GM18909 (cell line): ENCODE measurements around the gene SCTR.

Source experiments
- ATAC-seq: cut with Tn5 transposase; IDR thresholded peaks from one replicate; pipeline ENCODE4 v1.9.1; 2021; ENCODE audit warnings: mild to moderate bottlenecking; ENCODE audit not compliant: unreplicated experiment, poor library complexity

SCTR gene

GRCh38 chr2:119489232-119489952, 34.9 kb downstream of the SCTR start:
- no peak for ATAC-seq

DNA sequence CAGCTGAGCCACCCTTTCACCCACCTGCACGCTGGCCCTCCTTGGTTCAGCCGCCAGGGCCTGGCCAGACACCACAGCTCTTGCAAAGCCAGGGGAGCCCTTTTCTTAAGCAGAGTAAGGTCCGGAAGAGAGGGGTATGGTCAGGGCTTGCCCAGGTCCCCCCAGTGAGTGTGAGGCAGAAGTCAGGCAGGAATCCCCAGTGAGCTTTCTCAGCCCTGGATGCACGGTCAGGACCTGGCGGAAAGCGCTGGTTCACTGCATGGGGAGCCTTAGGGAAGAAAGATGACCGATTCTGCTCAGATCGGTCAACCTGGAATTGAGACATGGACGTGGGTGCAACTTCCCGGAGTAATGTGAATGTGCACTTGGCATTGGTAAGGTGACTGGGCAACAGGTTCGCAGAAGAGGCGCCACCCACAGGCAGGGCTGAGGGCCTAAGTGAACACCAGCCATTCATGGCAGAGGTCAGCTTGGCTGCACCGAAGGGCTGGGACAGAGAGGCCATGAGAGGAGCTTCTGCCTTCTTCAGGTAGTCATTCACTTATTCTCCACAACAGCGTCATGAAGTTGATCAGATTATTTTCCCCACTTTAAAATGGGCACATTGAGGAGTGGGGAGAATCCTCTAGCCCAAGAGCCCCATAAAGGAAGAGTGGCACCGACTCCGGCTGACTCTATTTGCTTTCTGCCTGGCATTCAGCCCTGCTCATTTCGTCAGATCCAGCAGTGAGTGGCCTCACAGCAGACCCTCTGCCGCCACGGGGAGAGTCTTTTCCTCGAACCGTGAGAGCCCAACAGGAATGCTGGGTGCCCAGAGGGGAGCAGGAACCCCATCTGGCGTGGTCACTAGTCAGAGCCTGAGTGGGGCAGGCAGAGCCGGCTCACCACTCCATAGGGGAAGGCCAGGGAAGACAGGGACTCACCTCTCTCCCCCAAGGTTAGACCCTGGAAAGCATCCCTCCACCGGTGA, 35.8 kb downstream of the SCTR start:
- ATAC-seq = no peak

GRCh38 chr2:119487434-119488244, 36.6 kb downstream of the SCTR start:
- peak; percentile 94 for ATAC-seq

GRCh38 chr2:119486886-119487285, 37.4 kb downstream of the SCTR start:
- ATAC-seq = no peak

- no peak for ATAC-seq
These were observed 38.0 kb downstream of the SCTR start for GRCh38 chr2:119486196-119486827.

DNA sequence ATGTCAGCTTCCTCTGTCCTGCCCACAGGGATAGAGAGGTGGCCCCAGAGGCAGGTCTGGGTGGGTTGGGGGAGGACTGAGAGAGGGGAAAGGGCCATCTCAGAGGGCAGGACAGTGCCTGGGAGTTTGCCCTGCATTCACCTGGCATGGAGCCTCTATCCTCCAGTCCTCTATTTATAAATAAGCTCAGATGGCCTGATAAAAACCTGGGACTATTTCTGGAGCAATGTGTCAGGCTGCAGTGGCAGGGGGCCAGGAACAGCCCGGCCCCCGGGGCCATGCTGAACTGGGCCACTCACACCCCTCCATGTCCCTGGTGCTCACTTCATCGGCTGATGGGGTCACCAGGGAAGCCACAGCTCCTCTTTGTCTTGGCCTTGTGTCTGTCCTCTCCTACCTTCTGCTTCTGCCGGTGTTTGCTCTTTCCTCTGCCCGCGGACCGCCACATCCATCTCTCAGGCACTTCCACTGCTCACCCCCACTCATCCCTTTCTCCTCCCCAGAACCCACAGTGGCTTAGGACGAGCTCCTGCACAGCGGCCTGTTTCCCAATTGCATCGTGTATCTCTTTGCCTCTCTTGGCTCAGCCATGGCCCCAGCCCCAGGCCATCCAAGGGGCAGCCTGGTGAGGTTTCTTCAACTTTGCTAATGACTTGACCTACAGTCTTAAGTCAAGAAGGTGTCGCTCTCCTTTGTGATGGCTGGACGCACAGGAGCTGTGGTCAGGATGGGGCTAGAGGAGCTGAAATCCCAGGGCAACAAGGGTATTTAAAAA, 38.8 kb downstream of the SCTR start:
- no peak for ATAC-seq

GRCh38 chr2:119484834-119485233, 39.4 kb downstream of the SCTR start:
- no peak for ATAC-seq

GRCh38 chr2:119483896-119484718, 40.2 kb downstream of the SCTR start:
- ATAC-seq = no peak

DNA sequence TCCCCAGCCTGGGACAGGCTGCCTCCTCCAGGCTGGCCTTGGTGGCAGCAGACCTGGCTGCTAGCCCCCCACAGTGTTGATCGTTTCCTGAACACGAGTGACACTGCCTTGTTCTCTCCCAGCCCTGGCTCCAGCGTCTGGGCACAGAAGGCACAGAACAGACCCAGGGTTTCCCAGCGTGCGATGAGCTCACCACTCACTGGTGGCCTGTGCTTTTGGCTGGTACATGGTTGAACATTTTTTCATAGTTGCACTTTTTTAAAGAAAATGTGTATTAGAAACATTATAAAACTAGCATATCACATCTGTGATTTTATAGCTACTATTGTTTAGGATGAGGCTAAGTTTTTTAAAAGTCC, 40.9 kb downstream of the SCTR start:
- no peak for ATAC-seq

DNA sequence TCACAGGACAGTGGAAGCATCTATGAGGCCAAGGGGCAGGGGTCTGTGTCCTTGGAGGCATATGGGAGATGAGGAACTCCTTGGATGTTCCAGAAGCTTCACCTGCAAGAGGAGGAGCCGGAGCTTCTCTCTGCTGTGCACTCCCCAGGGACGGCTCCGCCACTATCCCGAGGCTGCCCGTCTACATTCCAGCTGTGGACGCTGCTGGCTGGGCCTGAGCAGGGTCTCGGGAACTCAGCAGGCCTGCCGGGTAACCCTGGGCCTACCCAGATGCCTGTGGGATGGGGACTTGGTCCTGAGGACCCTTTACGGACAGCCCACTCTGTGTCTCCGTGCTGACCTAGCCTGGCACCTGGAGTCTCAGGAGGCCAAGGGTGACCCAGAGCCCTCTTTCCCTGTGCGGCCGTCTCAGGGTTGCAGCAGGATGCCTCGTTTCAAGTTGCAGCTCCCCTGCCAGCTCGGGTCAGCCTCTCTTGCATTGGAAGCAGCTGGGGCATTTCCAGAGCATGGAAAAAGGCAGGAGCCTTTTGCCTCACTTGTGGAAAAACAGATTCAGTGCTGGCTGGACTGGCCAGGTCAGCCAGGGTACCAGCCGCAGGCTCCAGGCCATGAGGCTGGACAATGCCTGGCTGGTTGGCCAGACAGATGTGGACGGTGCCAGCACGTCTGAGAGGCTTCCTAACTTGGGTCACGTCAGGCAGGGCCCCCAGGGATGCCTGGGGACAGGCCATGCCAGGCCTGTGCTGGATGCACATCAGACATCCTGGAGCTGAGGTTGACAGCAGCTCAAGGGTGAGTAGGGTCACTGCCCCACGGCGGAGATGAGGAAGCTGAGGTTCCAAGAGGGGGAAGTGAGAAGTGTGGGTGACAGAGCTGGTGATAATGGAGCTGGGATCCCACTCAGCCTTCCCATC, 41.5 kb downstream of the SCTR start:
- no peak for ATAC-seq

DNA sequence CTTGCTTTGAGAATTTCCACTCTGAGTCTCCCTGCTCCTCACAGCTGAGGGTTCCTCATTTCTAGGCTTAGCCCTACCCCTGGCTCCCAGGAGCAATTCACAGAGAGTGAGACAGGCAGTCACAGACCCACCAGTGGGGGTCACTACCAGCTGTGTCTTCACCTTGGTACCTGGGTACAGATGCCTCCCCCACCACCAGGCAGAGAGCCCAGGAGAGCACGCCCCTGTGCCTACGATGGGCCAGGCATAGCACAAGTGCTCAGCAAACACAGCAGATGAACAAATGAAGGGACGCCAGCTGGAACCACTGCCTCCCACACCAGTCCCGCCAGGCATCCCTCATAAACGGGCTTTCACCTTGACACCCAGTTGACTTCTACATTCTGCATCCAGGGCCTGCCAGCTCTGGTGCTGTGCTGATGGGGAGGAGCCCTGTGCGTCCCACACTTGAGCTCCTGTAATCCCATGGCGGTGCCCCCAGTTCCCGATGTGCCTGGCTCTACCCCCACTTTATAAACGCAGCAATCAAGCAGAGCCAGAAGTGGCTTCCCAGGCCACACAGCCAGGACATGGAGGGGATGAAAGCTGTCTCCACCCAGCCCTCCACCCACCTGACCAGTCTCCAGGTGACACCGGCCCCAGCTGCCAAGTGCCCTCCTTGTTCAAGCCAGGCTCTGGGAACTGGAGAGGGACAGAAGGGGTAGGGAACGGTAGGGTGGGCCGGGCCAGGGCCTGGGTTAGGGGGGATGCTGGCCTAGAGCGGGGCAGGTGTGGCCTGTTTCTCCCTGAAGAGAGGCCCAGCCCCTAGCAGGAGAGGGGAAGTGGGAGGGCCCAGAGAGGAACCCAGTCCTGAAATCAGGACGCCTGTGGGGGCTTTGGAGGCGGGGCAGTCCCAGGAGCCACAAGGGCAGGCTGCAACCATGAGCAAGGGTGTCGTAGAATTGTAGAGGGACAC, 42.5 kb downstream of the SCTR start:
- ATAC-seq = no peak

DNA sequence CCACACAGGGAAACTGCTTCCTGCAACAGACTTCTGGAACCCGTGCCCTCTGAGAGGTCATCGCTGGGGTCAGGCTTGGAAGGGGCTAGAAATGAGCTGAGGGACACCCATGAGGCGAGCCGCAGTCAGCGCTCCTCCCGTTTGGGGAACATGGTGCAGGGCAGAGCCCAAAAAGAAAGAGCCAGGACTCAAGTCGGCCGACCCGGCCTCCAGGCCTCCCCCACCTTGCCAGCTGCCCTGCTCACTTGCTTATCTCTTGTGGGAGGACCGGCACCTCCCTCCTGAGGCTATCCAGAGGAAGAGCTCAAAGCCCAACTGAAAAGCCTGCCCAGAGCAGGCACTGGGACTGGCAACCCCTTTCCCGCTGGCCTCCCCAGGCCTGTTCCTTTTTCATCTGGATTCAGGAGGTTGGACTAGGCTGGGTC, 43.6 kb downstream of the SCTR start:
- no peak for ATAC-seq

DNA sequence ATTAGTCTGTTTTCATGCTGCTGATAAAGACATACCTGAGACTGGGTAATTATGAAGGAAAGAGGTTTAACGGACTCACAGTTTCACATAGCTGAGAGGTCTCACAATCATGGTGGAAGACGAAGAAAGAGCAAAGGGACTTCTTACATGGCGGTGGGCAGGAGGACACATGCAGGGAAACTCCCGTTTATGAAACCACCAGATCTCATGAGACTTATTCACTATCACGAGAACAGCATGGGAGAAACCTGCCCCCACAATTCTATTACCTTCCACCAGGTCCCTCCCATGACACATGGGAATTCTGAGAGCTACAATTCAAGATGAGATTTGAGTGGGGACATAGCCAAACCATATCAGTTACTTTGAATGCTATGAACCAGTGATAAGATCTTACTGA, 44.1 kb downstream of the SCTR start:
- ATAC-seq = no peak

DNA sequence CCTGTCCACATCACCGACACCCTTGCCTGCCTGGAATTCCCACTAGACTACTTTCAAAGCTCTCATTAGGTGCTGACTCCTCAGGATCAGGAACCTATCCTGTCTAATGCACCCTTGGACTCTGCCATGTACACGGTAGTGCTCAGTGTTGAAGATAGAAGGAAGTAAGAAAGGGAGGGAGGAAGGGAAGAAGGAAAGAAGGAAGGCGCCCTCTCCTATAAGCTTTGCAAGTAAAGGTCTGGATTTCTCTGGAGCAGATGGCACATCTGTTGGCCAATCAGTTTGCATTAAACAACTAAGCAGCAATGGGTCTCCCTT, 45.3 kb downstream of the SCTR start:
- no peak for ATAC-seq

DNA sequence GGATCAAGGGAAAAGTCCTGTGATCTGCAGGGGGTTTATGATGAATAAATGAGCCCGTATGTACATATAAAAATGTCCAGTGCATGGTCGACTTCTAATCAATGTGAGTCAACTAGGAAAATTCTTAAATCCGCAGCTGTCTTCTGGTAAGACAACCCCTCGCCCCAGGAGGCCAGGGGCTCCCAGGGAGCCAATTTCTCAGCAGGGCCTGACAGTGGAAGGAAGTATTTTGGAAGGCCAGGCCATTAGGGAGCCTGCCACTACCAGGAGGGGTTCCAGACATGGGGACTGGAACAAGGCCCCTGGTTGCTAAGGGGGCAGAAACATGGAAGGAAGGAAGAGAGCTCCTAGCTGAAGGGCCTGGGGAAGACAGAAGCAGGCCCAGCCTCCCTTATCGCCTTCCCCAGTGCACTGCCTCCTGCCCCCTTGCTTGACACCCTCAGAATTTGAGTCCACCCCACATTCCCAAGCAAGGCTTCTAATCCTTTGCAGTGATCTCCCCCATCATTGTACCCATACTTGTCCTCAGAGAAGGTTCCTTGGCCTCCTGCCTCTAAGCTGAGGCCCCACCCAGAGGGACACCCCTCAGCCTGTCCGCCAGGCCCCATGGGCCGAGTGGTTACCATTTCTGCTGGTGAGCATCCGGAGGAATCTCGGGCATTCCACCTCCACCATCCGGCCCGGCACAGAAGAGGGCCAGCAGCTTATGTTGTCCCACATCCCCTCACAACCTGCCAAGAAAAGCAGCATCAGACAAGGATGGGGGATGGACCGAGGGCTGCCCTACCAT, 45.9 kb downstream of the SCTR start:
- no peak for ATAC-seq

- ATAC-seq = no peak
These were observed 47.2 kb downstream of the SCTR start for GRCh38 chr2:119477113-119477505.
